GM12801 (cell line): ENCODE results near the gene IMMP2L.

Experiments used
- CTCF ChIP-seq: IDR thresholded peaks from one replicate; pipeline ENCODE4 v1.5.1; 2011; ENCODE audit warnings: control low read depth; ENCODE audit not compliant: insufficient read length; ENCODE audit errors: extremely low read depth

IMMP2L gene

GRCh38 chr7:110669410-110669809, 892.9 kb downstream of the IMMP2L start:
- TF ChIP-seq CTCF, result no peak

DNA sequence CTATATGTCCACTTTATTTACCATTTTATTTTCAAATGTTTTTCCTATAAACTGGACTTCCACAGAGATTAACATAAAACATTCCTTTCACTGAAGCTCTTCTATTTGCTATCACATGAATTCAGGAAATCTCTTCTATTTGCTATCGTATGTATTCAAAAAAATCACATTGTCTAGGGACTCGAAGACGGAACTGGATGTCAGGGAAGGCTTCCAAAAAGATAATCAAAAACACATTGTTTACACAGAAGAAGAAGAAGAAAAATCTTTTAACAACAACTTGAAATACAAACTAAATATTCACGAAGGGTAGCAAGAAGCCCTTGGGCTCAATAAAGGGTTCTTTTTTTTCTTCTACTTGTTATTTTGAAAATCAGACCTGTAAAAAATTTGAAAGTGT, 897.5 kb downstream of the IMMP2L start:
- TF ChIP-seq CTCF, result no peak

DNA sequence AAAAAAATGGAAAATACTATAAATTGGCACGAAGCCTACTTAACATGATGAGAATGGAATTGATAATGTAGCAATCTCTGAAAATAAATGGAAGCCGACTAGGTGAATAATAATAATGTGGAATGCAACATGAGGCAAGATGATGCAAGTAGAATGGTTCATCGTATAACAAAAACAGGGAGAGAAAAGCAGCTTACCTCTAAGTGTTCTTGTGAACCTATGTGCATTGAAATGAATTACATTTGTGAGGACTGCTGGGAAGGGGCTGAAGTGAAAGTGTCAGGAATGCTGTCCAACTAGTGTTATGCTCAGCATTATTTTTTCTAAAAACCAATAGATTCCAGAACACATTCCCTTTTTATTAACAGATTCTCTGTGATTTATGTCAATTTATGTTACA, 912.0 kb downstream of the IMMP2L start:
- no peak for TF ChIP-seq CTCF

DNA sequence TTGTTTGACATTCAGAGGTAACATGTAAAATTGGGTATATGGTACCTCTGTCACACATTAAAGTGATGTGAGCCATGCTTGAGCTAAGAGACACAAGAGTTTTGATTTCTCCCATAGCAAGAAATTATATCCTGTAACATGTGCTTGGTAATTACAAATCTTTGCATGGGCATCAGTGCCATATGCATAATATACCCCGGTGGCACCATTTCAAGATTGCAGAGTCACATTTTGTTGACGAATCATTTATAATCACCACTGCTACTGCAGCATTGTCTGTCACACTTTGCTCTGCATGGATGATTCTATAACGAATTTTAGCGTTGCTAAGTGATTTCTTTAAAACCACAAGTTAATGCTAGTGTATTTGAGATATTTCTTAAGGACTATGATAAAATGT, 915.0 kb downstream of the IMMP2L start:
- no peak for TF ChIP-seq CTCF

DNA sequence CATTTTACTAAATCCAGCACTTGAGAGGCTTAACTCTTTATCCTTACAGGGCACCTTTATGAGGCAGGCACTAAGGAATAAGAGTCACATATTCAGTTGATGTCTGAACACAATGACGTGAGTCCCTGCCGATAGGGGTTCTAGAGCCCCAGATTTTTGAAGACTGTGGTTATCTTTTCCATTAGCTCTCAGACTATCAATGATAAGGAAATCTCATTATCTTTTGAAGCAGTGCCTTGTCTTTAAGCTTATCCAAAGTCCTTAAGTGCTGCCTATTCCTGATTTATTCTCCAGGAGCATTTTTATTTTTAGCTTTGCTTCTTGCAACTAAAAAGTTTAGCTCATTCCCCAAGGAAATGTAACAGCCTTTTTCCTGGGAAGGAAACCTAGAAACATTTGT, 915.5 kb downstream of the IMMP2L start:
- no peak for TF ChIP-seq CTCF

GRCh38 chr7:110645616-110646015, 916.7 kb downstream of the IMMP2L start:
- no peak for TF ChIP-seq CTCF

- no peak for TF ChIP-seq CTCF
These were observed 917.2 kb downstream of the IMMP2L start for GRCh38 chr7:110645060-110645459.

DNA sequence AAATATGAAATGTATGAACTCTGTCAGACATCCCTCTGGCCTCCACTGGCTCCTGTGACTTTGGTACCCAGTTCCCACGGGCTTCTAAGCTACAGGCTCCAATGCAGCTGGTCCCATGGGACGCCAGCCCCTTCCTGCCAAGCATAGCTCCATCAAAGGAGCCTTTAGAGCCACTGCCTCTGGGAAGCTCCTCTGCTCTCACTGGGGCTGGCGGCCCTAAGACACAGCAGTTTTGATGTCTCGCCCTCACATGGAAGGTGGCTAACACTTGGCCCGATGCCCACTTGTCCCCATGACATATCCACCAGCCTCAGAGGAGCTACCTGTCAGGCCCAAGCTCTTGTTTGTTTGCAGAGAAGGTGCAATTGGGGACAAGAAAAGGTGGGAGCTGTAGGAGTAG, 925.0 kb downstream of the IMMP2L start:
- no peak for TF ChIP-seq CTCF
